Measurements from ENCODE around the gene GPR183.

Gene GPR183

GRCh38 chr13:99296398-99296797 lies 10.8 kb downstream of the GPR183 start:
- in situ Hi-C loops (cut with MboI; ENCODE audit: low sequenced_read_pairs): no loop called here

- in situ Hi-C loops (cut with MboI; ENCODE audit: low sequenced_read_pairs): no loop called here
These were observed 11.5 kb downstream of the GPR183 start for GRCh38 chr13:99295488-99296252.

GRCh38 chr13:99294958-99295357 lies 12.2 kb downstream of the GPR183 start:
- in situ Hi-C loops (cut with MboI; ENCODE audit: low sequenced_read_pairs): no loop called here

- in situ Hi-C loops (cut with MboI; ENCODE audit: low sequenced_read_pairs): no loop called here
These were observed 13.0 kb downstream of the GPR183 start for GRCh38 chr13:99294198-99294597.

- in situ Hi-C loops (cut with MboI; ENCODE audit: low sequenced_read_pairs): no loop called here
These were observed 14.0 kb downstream of the GPR183 start for GRCh38 chr13:99293178-99293577.

- in situ Hi-C loops (cut with MboI; ENCODE audit: low sequenced_read_pairs): no loop called here
These were observed 16.3 kb downstream of the GPR183 start for GRCh38 chr13:99290894-99291293.

- in situ Hi-C loops (cut with MboI; ENCODE audit: low sequenced_read_pairs): no loop called here
These were observed 17.4 kb downstream of the GPR183 start for GRCh38 chr13:99289674-99290337.

GRCh38 chr13:99289271-99289670 lies 17.9 kb downstream of the GPR183 start:
- in situ Hi-C loops (cut with MboI; ENCODE audit: low sequenced_read_pairs): no loop called here

- in situ Hi-C loops (cut with MboI; ENCODE audit: low sequenced_read_pairs): no loop called here
These were observed 19.1 kb downstream of the GPR183 start for GRCh38 chr13:99288089-99288488.

- in situ Hi-C loops (cut with MboI; ENCODE audit: low sequenced_read_pairs): no loop called here
These were observed 19.6 kb downstream of the GPR183 start for GRCh38 chr13:99287551-99287950.

- in situ Hi-C loops (cut with MboI; ENCODE audit: low sequenced_read_pairs): no loop called here
These were observed 21.6 kb downstream of the GPR183 start for GRCh38 chr13:99285432-99286182.

- in situ Hi-C loops (cut with MboI; ENCODE audit: low sequenced_read_pairs): no loop called here
These were observed 24.7 kb downstream of the GPR183 start for GRCh38 chr13:99282264-99283231.

- in situ Hi-C loops (cut with MboI; ENCODE audit: low sequenced_read_pairs): no loop called here
These were observed 25.4 kb downstream of the GPR183 start for GRCh38 chr13:99281811-99282263.

GRCh38 chr13:99280166-99280565 lies 27.0 kb downstream of the GPR183 start:
- in situ Hi-C loops (cut with MboI; ENCODE audit: low sequenced_read_pairs): no loop called here

- in situ Hi-C loops (cut with MboI; ENCODE audit: low sequenced_read_pairs): no loop called here
These were observed 27.6 kb downstream of the GPR183 start for GRCh38 chr13:99279637-99280036.

GRCh38 chr13:99278843-99279242 lies 28.4 kb downstream of the GPR183 start:
- in situ Hi-C loops (cut with MboI; ENCODE audit: low sequenced_read_pairs): no loop called here

- in situ Hi-C loops (cut with MboI; ENCODE audit: low sequenced_read_pairs): no loop called here
These were observed 29.0 kb downstream of the GPR183 start for GRCh38 chr13:99278200-99278599.

- in situ Hi-C loops (cut with MboI; ENCODE audit: low sequenced_read_pairs): no loop called here
These were observed 29.6 kb downstream of the GPR183 start for GRCh38 chr13:99277629-99278028.

- in situ Hi-C loops (cut with MboI; ENCODE audit: low sequenced_read_pairs): no loop called here
These were observed 30.5 kb downstream of the GPR183 start for GRCh38 chr13:99276706-99277105.

- in situ Hi-C loops (cut with MboI; ENCODE audit: low sequenced_read_pairs): no loop called here
These were observed 32.1 kb downstream of the GPR183 start for GRCh38 chr13:99275093-99275469.

GRCh38 chr13:99273128-99273527 lies 34.1 kb downstream of the GPR183 start:
- in situ Hi-C loops (cut with MboI; ENCODE audit: low sequenced_read_pairs): no loop called here

Measured in hTERT RPE-1 (cell line).